ENCODE measurements around the gene ACTR10. TPM values are rescaled to one million over a fixed set of nuclear protein-coding genes. Genes with fewer than 3 reads are reported as not detected.

Gene ACTR10
- total RNA-seq: 55.7 and 57.0 TPM in 2 replicates
- long read RNA-seq, transcript ACTR10-201 (13 exons, 2,419 nt): major isoform, 229 of 248 reads
- long read RNA-seq, partial matches to known transcripts: 5 of 248 reads
- long read RNA-seq, other reads (novel, unspliced or antisense): 10 of 248 reads

DNA sequence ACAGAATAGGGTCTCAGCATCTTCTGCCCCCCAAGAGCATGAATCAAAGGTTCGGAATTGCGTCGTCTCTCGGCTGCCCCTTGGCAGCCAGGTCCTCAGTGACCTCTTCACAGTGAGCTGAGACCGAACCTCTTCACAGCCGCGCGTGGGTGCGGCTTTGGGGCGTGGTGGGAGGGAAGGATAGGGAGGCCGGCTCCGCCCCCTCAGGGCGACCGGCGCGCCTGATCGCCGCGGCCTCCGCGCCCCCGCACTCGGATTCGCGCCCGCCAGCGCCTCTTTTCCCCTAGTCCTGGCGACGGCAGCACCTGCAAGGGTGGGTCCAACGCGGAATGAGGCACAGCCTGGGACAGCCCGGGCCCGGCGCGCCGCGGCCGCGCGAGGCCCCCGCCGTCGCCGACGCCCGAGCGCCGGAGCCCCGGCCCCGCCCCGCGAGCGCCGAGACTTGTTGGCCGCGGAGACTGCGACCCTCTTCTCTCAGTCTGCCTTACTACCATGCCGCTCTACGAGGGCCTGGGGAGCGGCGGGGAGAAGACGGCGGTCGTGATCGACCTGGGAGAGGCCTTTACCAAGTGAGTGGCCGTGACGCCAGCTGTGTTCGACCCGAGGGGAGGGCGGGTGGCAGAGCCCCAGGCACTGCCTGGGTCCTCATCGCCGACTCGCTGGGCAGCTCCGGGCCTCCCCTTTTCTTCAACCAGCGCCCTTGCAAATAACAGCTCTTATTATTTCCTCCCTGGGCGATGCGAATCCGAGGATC, at the start of gene ACTR10:
TSS of gene ACTR10 (plus strand) at position 424 of the 754 bp plus-strand sequence. CDS start at position 493, 69 bp downstream.
- peak; percentile 75 for DNase-seq (ENCODE audit: low read depth, low spot score)
- Mint-ChIP-seq H3K27me3 (ENCODE audit: low read depth) (peaks cover 4% of the 10 kb centered on the region), H3K27ac (ENCODE audit: unreplicated experiment) (peak within 1 kb of the TSS; percentile 96), H3K9me3 (no peaks in the 10 kb centered on the region), H3K36me3 (ENCODE audit: low read depth) (no peaks in the 10 kb centered on the region), H3K4me3 (peak within 1 kb of the TSS; percentile 98), H3K4me1 (peaks cover 25% of the 10 kb centered on the region)
- TF ChIP-seq, protein P1, sequence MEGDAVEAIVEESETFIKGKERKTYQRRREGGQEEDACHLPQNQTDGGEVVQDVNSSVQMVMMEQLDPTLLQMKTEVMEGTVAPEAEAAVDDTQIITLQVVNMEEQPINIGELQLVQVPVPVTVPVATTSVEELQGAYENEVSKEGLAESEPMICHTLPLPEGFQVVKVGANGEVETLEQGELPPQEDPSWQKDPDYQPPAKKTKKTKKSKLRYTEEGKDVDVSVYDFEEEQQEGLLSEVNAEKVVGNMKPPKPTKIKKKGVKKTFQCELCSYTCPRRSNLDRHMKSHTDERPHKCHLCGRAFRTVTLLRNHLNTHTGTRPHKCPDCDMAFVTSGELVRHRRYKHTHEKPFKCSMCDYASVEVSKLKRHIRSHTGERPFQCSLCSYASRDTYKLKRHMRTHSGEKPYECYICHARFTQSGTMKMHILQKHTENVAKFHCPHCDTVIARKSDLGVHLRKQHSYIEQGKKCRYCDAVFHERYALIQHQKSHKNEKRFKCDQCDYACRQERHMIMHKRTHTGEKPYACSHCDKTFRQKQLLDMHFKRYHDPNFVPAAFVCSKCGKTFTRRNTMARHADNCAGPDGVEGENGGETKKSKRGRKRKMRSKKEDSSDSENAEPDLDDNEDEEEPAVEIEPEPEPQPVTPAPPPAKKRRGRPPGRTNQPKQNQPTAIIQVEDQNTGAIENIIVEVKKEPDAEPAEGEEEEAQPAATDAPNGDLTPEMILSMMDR (conservative IDR thresholded peaks at IDR 0.05): no peak

GRCh38 chr14:58150243-58150805, 49.6 kb upstream of the ACTR10 start:
- TF ChIP-seq, protein P1 (conservative IDR thresholded peaks at IDR 0.05): no peak
- Mint-ChIP-seq H3K27me3 (ENCODE audit: low read depth) (peaks cover 23% of the 10 kb centered on the region), H3K9me3 (no peaks in the 10 kb centered on the region), H3K4me3 (peak overlapping the region; percentile 96), H3K27ac (ENCODE audit: unreplicated experiment) (no peak overlapping the region), H3K36me3 (ENCODE audit: low read depth) (no peaks in the 10 kb centered on the region), H3K4me1 (peaks cover 27% of the 10 kb centered on the region)
- DNase-seq (ENCODE audit: low read depth, low spot score): no peak

DNA sequence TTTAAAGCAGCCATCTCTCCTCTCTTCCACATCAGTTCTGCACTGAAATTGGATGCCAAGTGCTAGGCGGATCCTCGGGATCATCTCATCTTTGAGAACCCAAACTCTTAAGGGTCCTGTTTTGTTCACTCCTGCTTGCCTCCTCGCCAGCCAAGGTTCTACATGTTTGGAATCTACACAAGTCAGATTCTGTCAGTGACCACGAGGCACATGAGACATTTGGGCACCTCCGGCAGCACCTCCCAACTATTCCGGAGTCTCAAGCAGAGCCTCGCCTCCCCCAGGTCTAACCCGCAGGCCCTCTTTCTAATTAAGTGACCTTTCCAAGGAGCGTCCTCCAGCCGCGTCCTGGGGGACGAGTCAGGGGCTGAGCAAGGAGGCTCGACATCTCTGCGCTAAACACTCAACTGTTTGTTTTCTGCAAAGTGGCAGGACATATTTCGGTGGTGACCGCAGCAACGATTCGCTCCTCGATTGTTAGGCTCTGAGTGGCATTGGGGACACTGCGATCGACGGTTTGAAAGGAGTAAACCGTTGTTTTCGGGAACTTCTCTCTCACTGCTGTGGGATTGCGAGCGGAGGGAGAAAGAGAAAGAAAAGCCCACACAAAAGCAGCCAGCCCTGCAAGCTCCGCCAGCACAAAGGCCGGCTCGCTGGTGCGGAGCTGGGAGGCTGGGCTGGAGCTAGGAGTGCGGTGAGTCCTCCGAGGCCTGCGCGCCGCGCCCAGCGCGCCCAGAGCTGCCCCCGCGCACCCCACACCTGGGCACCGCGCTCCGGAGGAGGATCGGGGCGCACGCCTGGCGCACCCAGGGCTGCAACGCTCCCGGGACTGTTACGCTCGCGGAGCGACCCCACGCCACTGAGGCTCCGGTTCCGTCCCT, 48.6 kb upstream of the ACTR10 start:
- DNase-seq (ENCODE audit: low read depth, low spot score): peak; percentile 19
- Mint-ChIP-seq H3K36me3 (ENCODE audit: low read depth) (no peaks in the 10 kb centered on the region), H3K27ac (ENCODE audit: unreplicated experiment) (peak overlapping the region; percentile 97), H3K4me3 (peak overlapping the region; percentile 96), H3K27me3 (ENCODE audit: low read depth) (peaks cover 23% of the 10 kb centered on the region), H3K4me1 (peaks cover 23% of the 10 kb centered on the region), H3K9me3 (no peaks in the 10 kb centered on the region)
- TF ChIP-seq, protein P1 (conservative IDR thresholded peaks at IDR 0.05): no peak

GRCh38 chr14:58152014-58152857, 47.7 kb upstream of the ACTR10 start, which contains the start of gene ARMH4:
Gene ARMH4 (minus strand): TSS chr14:58152213. CDS start chr14:58139358, 12,855 bp downstream.
- peak; percentile 79 for DNase-seq (ENCODE audit: low read depth, low spot score)
- Mint-ChIP-seq H3K36me3 (ENCODE audit: low read depth) (no peaks in the 10 kb centered on the region), H3K27ac (ENCODE audit: unreplicated experiment) (peak within 1 kb of the TSS; percentile 97), H3K4me3 (peak within 1 kb of the TSS; percentile 96), H3K27me3 (ENCODE audit: low read depth) (peaks cover 23% of the 10 kb centered on the region), H3K9me3 (no peaks in the 10 kb centered on the region), H3K4me1 (peaks cover 23% of the 10 kb centered on the region)
- TF ChIP-seq, protein P1 (conservative IDR thresholded peaks at IDR 0.05): peak; percentile 27
